ENCODE data around the gene PDE3B.
"Not testable (repeated sequence)": the region's sequence is repeated elsewhere in the genome, so short reads cannot be mapped to it uniquely, and the experiment has no call there.

PDE3B gene

DNA sequence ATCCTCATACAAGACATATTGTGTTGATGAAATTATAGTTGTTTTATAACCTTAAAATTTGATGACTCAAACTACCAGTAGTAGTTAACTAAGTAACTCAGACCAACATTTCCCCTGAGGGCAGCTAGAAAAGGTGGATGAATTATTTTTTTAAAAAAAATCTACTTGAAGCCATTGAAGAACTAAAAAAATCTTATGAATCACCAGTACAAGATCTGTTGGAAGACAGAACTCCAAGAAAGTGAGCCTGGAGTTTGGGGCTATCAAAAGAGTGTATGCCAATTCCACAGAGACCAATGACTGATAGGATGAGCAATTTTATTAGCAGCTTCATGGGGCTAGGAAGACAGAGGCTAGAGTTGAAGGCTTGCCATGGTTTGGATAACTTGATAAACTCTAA is 176.0 kb downstream of the PDE3B start:
- no peak for DNase-seq

DNA sequence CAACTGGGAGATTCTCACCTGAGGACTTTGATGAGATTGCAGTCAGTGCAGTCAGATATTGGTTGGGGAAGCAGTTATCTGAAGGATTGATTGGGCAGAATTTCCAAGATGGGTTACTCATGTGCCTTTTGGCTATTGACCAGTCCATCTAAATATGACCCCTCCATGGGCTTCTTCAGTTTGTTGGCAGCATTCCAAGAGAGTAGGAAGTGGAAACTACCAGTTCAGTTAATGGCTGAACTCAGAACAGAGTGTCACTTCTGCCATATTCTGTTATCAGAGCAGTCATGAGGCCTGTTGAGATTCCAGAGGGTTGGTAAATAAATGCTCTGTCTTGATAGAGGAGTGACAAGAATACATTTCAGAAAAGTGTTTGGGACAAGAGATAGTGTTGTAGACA is 177.4 kb downstream of the PDE3B start:
- no peak for DNase-seq

DNA sequence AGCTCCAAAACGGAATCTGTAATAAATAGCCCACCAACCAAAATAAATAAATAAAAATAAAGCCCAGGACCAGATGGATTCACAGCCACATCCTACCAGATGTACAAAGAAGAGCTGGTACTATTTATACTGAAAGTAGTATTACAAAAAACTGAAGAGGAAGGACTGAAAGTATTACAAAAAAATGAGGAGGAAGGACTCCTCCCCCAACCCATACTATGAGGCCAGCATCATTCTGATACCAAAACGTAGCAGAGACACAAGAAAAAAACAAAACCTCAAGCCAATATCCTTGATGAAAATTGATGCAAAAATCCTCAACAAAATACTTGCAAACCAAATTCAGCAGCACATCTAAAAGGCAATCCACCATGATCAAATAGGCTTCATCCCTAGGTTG is 183.0 kb downstream of the PDE3B start:
- DNase-seq, result no peak

GRCh38 chr11:14835496-14836492 is 192.2 kb downstream of the PDE3B start:
- DNase-seq, result no peak

GRCh38 chr11:14842002-14842401 is 198.4 kb downstream of the PDE3B start:
- DNase-seq, result no peak

DNA sequence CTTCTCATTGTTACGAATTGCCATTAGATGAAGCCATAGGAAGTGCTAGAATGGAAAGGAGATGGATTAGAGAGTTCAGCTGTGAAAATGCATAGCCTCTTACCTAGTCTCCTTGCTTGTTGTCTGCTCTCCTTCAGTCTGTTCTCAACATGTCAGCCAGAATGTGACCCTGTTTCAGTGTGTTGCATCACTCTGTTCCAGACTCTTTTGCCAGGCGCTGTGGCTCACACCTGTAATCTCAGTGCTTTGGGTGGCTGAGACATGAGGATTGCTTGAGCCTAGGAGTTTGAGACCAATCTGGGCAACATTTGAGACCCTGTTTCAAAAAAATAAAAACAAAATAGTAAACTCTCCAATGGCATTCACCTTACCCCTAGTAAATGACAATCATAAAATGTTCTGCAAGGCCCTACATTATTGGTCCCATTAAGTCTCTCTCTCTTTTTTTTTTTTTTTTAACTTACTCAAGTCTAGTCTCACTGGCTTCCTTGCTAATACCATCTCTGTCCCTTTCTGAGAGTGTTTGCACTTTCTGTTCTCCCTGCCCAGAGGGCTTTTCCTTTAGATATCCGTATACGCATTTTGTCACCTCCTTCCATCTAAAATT is 209.1 kb downstream of the PDE3B start:
- DNase-seq, result no peak

DNA sequence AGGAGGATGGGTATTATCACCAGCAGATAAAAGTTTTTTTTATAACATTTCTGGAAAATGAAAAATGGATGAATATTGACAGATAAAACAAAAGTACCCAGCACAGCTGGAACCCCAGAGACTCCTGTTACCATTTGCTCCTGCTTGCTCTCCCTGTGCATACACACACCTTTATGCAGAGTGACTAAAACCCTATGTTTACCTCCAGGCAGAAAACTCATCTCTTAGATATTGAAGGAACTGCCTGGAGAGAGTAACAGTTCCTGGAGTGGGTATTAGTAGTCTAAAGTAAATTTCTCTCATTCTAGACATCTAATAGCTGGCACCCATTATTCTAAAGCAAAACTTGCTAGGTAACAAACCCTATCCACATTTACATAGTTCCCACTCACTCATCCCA is 210.5 kb downstream of the PDE3B start:
- DNase-seq, result no peak

DNA sequence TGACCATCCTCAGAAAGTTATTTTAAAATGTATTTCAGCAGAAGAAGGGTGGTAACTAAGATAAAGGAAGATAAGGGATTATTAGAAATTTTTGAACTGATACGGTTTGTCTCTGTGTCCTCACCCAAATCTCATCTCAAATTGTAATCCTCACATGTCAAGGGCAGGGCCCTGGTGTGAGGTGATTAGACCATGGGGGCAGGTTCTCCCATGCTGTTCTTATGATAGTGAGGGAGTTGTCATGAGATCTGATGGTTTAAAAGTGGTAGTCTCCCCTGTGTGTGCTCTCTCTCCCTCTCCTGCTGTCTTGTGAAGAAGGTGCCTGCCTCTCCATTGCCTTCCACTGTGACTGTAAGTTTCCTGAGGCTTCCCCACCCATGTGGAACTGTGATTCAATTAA is 212.3 kb downstream of the PDE3B start:
- no peak for DNase-seq

DNA sequence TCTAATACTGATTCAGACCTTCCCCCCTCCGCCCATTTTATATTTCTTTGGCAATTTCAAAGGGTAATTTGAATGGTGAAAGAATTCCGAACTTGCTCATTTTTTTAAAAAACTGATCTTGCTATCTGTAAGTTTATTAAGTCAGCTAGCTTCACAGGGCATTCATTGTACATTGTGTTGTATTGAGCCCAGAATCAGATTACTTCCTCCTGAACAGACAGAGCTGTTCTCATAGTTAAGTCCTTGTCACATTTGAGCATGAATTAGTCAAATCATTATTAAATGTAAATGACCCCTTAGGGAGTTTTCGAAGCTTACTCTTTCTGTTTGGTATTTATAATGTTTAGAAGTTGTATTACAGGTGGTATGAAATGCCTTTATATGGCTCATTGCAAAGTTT is 214.0 kb downstream of the PDE3B start:
- no peak for DNase-seq

DNA sequence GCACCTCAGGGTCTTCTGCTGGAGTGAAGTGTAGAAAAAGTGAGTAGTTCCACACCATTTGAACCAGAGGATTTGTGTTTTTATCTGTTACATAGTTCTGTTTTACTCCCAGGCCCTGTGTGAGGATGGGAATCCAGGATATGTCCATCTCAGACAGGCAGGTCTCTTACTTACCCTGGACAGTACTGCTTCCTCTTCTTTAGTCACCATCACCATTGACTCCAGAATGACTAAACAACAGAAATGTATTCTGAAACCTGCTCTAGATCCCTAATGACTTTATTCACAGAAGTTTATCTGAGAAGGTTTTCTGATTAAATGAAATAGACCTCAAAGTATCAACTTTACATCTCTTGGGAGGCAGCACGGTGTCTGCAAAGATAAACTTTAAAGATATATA is 214.8 kb downstream of the PDE3B start:
- no peak for DNase-seq

GRCh38 chr11:14860511-14860910 is 216.9 kb downstream of the PDE3B start:
- no peak for DNase-seq

DNA sequence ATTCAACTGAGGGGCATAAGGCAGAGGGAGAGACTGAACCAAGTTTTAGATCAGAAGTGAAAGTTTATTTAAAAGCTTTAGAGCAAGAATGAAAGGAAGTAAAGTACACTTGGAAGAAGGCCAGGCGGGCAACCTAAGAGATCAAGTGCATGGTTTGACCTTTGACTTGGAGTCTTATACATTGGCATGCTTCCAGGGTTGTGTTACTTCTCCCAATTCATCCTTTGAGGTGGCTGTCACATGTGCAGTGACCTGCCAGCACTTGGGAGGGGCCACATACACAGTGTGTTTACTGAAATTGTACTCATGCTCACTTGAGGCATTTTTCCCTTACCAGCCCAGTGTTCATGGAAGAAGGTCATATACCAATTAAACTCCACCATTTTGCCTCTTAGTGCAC is 218.1 kb downstream of the PDE3B start:
- no peak for DNase-seq

DNA sequence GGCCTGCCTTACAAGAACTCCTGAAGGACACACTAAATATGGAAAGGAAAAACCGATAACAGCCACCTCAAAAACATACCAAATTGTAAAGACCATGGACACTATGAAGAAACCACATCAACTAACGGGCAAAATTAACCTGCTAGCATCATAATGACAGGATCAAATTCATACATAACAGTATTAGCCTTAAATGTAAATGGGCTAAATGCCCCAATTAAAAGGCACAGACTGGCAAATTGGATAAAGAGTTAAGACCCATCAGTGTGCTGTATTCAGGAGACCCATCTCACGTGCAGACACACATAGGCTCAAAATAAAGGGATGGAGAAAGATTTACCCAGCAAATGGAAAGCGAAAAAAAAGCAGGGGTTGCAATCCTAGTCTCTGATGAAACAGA is 220.2 kb downstream of the PDE3B start:
- DNase-seq, result not testable (repeated sequence)

DNA sequence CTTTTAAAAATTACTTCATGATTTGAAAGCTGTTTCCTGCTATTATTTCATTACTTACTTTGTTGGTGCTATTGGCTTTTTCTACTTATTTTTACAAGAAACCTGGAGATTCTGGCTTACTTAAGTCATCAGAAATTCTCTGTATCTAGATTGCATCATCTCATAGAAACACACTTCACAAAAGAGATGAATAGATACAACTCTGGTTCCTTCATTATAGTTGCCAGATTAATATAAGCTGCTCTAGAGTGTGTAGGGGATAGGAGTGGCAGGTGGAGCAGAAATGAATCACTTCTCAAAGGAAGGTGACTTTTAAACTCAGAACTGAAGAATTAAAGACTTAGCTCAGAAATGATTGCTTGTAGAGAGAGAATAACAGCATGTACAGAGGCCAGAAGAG is 228.4 kb downstream of the PDE3B start:
- DNase-seq, result no peak

DNA sequence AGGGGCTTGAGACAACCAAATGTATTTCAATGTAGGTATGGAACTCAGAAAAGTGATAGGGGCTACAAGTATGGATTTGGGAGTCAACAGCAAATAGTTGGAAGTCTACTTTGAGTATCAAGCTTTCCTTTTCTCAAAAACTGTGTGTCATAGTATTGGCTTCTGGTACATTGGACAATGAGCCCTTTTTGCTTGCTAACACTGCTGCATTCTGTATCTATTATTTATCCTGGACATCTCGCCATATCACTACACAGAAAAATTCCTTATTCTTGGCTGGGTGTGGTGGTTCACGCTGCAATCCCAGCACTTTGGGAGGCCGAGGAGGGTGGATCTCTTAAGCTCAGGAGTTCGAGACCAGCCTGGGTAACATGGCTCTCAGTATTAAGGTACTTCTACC is 230.0 kb downstream of the PDE3B start:
- no peak for DNase-seq

DNA sequence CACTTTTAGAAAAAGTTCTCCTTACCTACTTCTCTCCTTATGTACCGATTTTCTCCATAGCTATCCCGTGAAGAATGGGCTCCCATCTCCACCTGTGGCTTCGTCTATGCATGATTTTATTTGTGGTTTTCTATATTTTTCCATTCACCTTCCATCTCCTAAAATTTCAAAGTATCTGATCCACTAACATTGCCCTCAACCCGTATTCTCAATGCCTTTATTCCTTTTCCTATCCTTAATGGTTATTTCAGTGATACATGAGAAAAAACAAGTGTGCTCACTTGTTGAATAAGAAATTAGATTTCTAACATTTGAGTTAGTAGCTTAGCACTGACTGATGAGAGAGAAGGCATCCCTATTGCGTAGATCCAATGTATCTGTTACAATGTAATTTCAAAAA is 231.6 kb downstream of the PDE3B start:
- DNase-seq, result no peak

DNA sequence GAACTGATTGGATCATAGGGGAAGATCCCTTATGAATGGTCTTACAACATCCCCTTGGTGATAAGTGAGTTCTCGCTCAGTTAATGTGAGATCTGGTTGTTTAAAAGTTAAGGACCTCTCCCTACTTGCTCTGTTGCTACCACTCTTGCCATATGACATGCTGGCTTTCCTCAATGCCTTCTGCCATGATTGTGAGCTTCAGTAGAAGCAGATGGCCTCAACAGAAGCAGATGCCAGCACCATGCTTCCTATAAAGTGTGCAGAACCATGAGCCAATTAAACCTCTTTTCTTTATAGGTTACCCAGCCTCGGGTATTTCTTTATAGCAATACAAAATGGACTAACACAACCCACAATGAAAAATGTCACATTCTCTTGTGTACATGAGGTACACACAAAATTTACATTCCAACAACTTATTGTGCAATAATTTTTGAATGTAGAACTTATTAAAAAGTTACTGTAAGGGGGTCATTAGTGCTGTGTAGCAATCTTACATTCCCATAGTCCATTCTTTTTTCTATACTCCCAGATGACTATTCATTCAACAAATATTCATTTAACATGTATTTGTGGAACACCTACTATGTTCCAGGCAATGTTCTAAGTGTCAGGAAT is 238.1 kb downstream of the PDE3B start:
- DNase-seq, result no peak

- no peak for DNase-seq
These were observed 238.6 kb downstream of the PDE3B start for GRCh38 chr11:14882196-14882595.

GRCh38 chr11:14883683-14884082 is 240.1 kb downstream of the PDE3B start:
- not testable (repeated sequence) for DNase-seq

GRCh38 chr11:14884667-14885273 is 241.2 kb downstream of the PDE3B start:
- no peak for DNase-seq

- DNase-seq, result no peak
These were observed 242.9 kb downstream of the PDE3B start for GRCh38 chr11:14886513-14886912.

DNA sequence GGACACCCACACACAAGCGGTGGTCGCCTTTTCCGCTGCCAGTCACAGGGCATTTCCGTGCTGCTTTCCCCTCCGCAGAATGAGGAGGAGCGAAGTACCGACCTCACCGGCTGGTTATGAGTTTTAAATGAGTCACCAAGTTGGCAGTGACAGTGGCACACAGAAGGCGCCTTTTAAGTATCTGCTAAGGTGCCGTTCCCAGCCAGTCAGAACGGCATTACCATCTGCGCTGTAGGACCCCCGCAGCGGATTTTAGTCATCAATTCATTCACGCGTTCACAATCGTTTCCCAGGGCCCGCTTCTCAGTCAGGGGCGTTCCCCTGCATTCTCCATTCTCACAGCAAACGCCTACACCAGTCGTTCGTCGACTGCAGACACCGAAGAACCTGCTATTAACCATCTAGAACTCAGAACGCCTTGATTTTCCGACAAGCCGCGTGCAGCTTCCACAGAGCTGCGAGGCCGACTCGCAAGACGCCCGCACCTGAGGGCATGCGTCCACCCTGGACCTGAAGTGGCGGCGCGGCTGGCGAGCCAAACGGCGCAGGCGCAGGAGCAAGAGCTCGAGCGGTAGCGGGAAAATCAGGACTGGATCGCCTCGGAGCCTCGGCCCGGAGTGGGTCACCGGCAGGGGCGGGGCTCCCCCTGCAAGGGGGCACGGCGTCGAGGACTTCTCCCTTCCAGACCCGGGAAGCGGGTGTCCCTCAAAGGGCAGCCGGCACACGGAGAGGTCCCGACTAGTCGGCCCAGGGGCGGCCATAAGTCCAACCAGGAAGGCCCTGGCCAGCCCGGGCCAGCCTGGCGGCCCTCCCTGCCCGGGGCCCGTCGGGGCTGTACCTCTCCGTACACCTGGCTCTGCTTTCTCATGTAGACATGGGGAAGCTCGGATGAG is 247.8 kb downstream of the PDE3B start:
- DNase-seq, result peak; percentile 91
